Right forelimb (tissue), 1 donor: ENCODE results near the gene RAD21L1.

ENCODE experiments used
- DNase-seq: peaks from one replicate; pipeline ENCODE4 v3.0.0-alpha.2; 2018

RAD21L1 gene

DNA sequence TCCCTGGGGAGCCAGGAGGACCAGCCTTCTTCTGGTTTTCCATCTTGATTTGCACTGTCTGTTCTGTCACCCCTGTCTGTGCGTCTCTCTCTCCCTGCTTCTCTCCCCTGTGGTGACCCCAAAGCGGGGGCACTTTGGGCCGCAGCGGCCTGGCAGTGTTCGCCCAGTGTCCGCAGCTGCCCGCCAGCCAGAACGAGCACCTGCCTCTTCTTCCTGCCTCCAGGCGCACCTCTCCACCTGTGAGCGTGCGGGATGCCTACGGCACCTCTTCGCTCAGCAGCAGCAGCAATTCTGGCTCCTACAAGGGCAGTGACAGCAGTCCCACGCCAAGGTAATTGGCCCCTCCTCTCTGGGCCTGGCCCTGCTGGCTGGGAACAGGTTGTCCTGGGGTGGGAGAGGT is 71.1 kb downstream of the RAD21L1 start:
- DNase-seq, result no peak

GRCh38 chr20:1297486-1297885 is 71.6 kb downstream of the RAD21L1 start:
- DNase-seq, result no peak

DNA sequence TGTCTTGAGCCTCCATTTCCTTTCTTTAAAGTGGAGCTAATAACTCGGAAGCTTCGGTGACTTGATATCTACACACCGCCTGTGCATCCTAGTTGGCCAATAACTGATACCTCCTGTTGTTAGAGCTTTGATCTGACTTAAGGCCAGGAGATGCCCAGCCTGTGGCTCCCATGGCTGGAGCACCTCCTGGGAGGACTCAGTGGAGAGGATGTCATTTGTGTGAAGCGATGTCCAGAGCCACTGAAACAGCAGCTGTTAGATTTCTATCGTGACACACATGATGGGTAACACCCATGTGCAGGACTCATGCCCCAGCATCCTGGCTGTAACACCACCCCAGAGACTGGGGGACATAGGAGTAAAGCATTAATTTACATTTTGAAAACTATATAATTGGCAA is 72.3 kb downstream of the RAD21L1 start:
- DNase-seq, result no peak

GRCh38 chr20:1298888-1299511 is 73.2 kb downstream of the RAD21L1 start:
- no peak for DNase-seq

- DNase-seq, result no peak
Measured at GRCh38 chr20:1299522-1299921, 73.7 kb downstream of the RAD21L1 start.

GRCh38 chr20:1300083-1300840 is 74.4 kb downstream of the RAD21L1 start:
- DNase-seq, result no peak

DNA sequence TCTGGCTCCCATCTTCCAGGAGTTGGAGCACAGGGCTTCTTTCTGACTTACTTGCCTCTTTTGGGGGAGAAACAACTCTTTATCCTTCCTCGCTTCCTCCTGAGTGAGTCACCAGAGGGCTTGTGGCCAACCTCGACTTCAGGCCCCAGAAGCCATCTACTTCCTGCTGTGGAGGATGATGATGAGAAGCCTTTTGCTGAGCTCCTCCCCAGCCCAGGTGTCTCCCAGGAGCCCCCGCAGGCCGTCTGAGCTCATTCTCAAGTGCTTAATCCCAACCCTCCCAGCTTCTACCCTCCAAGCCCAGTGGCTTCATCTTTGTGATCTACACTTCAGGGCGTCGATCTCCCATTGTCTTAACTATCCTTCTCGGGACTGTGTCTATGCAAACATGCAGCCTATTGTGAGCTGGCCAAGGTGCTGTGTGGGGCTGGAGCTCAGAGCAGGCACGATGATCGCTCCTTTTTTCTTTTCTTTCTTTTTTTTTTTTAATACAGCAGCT is 75.2 kb downstream of the RAD21L1 start:
- DNase-seq, result no peak

DNA sequence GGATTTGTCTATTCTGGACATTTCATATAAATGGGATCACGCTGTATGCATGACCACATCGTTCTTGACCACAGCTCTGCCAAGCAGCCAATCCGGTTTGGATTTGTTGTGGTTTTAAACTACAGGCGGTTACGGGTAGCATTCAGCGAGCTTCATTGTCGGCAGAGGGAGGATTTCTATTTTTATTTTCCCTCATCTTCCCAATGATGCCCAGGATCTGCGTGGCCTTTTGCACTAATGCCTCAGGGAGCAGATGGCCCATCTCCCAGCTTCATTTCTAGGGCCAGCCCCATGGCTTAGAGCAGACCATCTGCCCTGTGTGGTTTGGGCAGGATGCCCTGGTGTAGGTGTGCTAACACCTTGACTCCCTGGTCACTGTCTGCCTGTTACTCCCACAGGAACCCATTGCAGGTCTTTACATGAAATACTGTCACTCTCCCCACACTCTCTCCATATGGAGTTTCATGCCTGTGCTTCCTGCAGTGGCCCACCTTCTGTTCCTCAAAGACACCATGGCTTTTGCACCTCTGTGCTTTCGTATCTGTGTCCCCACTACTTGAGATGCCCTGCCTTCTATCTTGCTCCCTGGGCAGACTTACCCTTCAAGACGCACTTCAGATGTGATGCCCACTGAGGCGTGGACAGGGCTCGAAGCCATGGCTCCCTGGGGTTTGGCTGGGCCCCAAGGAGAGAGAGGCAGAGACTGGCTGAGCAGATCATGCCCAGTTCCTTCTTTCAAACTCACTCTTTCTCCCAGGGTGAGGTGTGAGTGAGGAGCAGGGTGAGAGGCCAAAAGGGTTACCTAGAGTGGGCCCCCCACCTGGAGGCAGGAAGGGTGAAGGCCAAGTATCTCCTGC is 77.1 kb downstream of the RAD21L1 start:
- no peak for DNase-seq

DNA sequence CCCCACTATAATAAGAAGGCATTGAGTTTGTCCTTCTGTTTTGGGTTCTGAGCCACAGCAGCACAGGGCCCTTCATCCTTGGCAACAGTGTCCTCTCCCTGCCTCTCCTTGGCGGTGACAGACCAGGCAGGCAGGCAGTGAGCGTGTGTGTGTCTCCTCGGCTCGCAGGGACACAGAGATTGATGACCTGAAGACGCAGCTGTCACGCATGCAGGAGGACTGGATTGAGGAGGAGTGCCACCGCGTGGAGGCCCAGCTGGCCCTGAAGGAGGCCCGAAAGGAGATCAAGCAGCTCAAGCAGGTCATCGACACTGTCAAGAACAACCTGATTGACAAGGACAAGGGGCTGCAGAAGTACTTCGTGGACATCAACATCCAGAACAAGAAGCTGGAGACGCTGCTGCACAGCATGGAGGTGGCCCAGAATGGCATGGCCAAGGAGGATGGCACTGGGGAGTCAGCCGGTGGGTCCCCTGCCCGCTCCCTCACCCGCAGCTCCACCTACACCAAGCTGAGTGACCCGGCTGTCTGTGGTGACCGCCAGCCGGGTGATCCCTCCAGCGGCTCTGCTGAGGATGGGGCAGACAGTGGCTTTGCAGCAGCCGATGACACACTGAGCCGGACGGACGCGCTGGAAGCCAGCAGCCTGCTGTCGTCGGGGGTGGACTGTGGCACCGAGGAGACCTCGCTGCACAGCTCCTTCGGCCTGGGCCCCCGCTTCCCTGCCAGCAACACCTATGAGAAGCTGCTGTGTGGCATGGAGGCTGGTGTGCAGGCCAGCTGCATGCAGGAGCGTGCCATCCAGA is 79.1 kb downstream of the RAD21L1 start:
- no peak for DNase-seq
